SK-N-SH (cell line): ENCODE results near the gene TGFB2. TPM values are rescaled to one million over a fixed set of nuclear protein-coding genes. Genes with fewer than 3 reads are reported as not detected.

ENCODE experiments used
- CTCF ChIA-PET: fragments of 300-600, 350-600 bp; formaldehyde crosslinking; extraction: SDS; loops from one replicate; lab custom pipeline; 2021; lab: Yijun Ruan, JAX
- POLR2A ChIA-PET: fragments of 350-600 bp; sonication (Branson Sonifier 250); formaldehyde crosslinking; extraction: SDS; loops from one replicate; lab custom pipeline; 2020; ENCODE audit warnings: antibody characterized with exemption, inconsistent platforms; lab: Yijun Ruan, JAX
- DNase-seq: peaks from one replicate; pipeline ENCODE4 v3.0.0; 2012
- H2AFZ ChIP-seq: fragments of 200-600 bp; sonication (generic); 2 replicates; pipeline ENCODE4 v1.8.1; 2016; ENCODE audit warnings: antibody characterized with exemption, mild to moderate bottlenecking, low read depth
- H3F3A ChIP-seq: fragments of 200-600 bp; sonication (generic); replicated peaks from 2 replicates; pipeline ENCODE3; 2016; ENCODE audit warnings: antibody characterized with exemption, mild to moderate bottlenecking; ENCODE audit not compliant: insufficient read depth
- H3K27ac ChIP-seq, 2 experiments: fragments of 200-500 bp in 1 of 2; fragments of 200-600 bp in 1 of 2; sonication (Bioruptor generic) in 1 of 2; sonication (generic), shearing (Covaris generic) in 1 of 2; 2 replicates each; pipeline versions ENCODE4 v1.5.1 to v1.6.1; 2014 to 2016; ENCODE audit warnings: low read depth in 2 of 2, inconsistent platforms in 1 of 2, low read length in 1 of 2, mild to moderate bottlenecking in 1 of 2, mixed read lengths in 1 of 2
- H3K27me3 ChIP-seq: fragments of 200-600 bp; sonication (generic), shearing (Covaris generic); 2 replicates; pipeline ENCODE4 v1.6.1; 2016; ENCODE audit warnings: mixed run types; ENCODE audit not compliant: insufficient read depth
- H3K36me3 ChIP-seq, 2 experiments: fragments of 200-500 bp in 1 of 2; fragments of 200-600 bp in 1 of 2; sonication (Bioruptor generic) in 1 of 2; sonication (generic) in 1 of 2; replicated peaks in 1 of 2; 2 replicates each; pipeline versions ENCODE3 to v1.5.1; 2014 to 2016; ENCODE audit warnings: low read length in 1 of 2, mild to moderate bottlenecking in 1 of 2; ENCODE audit not compliant: insufficient read depth in 2 of 2, control insufficient read depth in 1 of 2
- H3K4me1 ChIP-seq, 2 experiments: fragments of 200-500 bp in 1 of 2; fragments of 200-600 bp in 1 of 2; sonication (Bioruptor generic) in 1 of 2; sonication (generic), shearing (Covaris generic) in 1 of 2; 2 replicates each; pipeline versions ENCODE4 v1.5.1 to v1.6.1; 2014 to 2016; ENCODE audit warnings: low read depth in 1 of 2, low read length in 1 of 2, mixed run types in 1 of 2; ENCODE audit not compliant: insufficient read depth in 2 of 2, control insufficient read depth in 1 of 2
- H3K4me2 ChIP-seq: fragments of 200-600 bp; sonication (generic), shearing (Covaris generic); 2 replicates; pipeline ENCODE4 v1.6.1; 2017; ENCODE audit warnings: mixed run types
- H3K4me3 ChIP-seq, 2 experiments: fragments of 200-500 bp in 1 of 2; fragments of 200-600 bp in 1 of 2; sonication (Bioruptor generic) in 1 of 2; sonication (generic), shearing (Covaris generic) in 1 of 2; 2 replicates each; pipeline versions ENCODE4 v1.5.1 to v1.8.1; 2014 to 2016; ENCODE audit warnings: low read depth in 2 of 2, inconsistent platforms in 1 of 2, low read length in 1 of 2, mild to moderate bottlenecking in 1 of 2, mixed read lengths in 1 of 2, moderate library complexity in 1 of 2
- H3K79me2 ChIP-seq: fragments of 200-600 bp; sonication (generic); 2 replicates; pipeline ENCODE4 v1.8.1; 2017; ENCODE audit warnings: mild to moderate bottlenecking; ENCODE audit not compliant: insufficient read depth
- H3K9ac ChIP-seq: fragments of 200-600 bp; sonication (generic); 2 replicates; pipeline ENCODE4 v1.6.1; 2017; ENCODE audit warnings: mixed run types
- H3K9me2 ChIP-seq: fragments of 200-600 bp; sonication (generic); 2 replicates; pipeline ENCODE4 v1.6.1; 2017; ENCODE audit warnings: mixed run types
- H3K9me3 ChIP-seq: fragments of 200-600 bp; sonication (generic); 2 replicates; pipeline ENCODE4 v1.6.1; 2017; ENCODE audit warnings: mixed run types, mild to moderate bottlenecking, moderate library complexity
- H4K20me1 ChIP-seq: fragments of 200-600 bp; sonication (generic); 2 replicates; pipeline ENCODE4 v1.6.1; 2017; ENCODE audit warnings: mild to moderate bottlenecking, mixed run types; ENCODE audit not compliant: insufficient read depth
- CHD2 ChIP-seq: fragments of 150-350 bp; IDR thresholded peaks from 2 replicates; pipeline ENCODE4 v1.6.1; 2018; ENCODE audit warnings: low read length; ENCODE audit not compliant: partially characterized antibody
- CTCF ChIP-seq: fragments of 200-600 bp; sonication (generic); IDR thresholded peaks from 2 replicates; pipeline ENCODE4 v1.6.1; 2017; ENCODE audit warnings: antibody characterized with exemption, mild to moderate bottlenecking, moderate library complexity
- EP300 ChIP-seq, 2 experiments: IDR thresholded peaks; 2 replicates each; pipeline versions ENCODE4 v1.4.0 to v1.6.1; 2012; ENCODE audit warnings: borderline replicate concordance in 1 of 2, low read depth in 1 of 2, low read length in 1 of 2
- FOXJ3 ChIP-seq: sonication (generic); formaldehyde crosslinking; IDR thresholded peaks from 2 replicates; pipeline ENCODE4 v1.5.1; 2020; ENCODE audit warnings: mild to moderate bottlenecking, missing genetic modification reagents
- FOXM1 ChIP-seq: IDR thresholded peaks from 2 replicates; pipeline ENCODE4 v1.4.0; 2012; ENCODE audit warnings: low read depth, mild to moderate bottlenecking
- GATA2 ChIP-seq: sonication (generic); formaldehyde crosslinking; IDR thresholded peaks from 2 replicates; pipeline ENCODE4 v1.5.0; 2020; ENCODE audit warnings: mild to moderate bottlenecking, missing genetic modification reagents
- IRF3 ChIP-seq: fragments of 150-350 bp; IDR thresholded peaks from 2 replicates; pipeline ENCODE4 v1.6.1; 2016; ENCODE audit warnings: mild to moderate bottlenecking, low read depth, low read length
- JUND ChIP-seq: IDR thresholded peaks from 2 replicates; pipeline ENCODE4 v1.4.0; 2012
- NRF1 ChIP-seq: IDR thresholded peaks from 2 replicates; pipeline ENCODE4 v1.6.1; 2012; ENCODE audit warnings: low read depth, mild to moderate bottlenecking, low read length
- PBX3 ChIP-seq: IDR thresholded peaks from 2 replicates; pipeline ENCODE4; 2012
- POLR2AphosphoS5 ChIP-seq: IDR thresholded peaks from 2 replicates; pipeline ENCODE4 v1.6.1; 2012; ENCODE audit warnings: low read depth, low read length
- RAD21 ChIP-seq: IDR thresholded peaks from 2 replicates; pipeline ENCODE4 v1.6.1; 2012; ENCODE audit warnings: mild to moderate bottlenecking, low read length
- RCOR1 ChIP-seq: fragments of 150-350 bp; IDR thresholded peaks from 2 replicates; pipeline ENCODE4 v1.6.1; 2017; ENCODE audit warnings: antibody characterized with exemption, low read length
- SIN3A ChIP-seq: IDR thresholded peaks from 2 replicates; pipeline ENCODE4 v1.6.1; 2012; ENCODE audit warnings: low read depth, mild to moderate bottlenecking, low read length, moderate library complexity, borderline replicate concordance
- USF1 ChIP-seq: IDR thresholded peaks from 2 replicates; pipeline ENCODE4 v1.4.0; 2012; ENCODE audit warnings: low read depth, borderline replicate concordance
- YY1 ChIP-seq: IDR thresholded peaks from 2 replicates; pipeline ENCODE4 v1.4.0; 2012; ENCODE audit warnings: low read depth, mild to moderate bottlenecking
- ZBTB33 ChIP-seq: IDR thresholded peaks from 2 replicates; pipeline ENCODE4 v1.4.0; 2012; ENCODE audit warnings: low read depth, borderline replicate concordance
- WGBS: methylation state at CpG from one replicate; pipeline ENCODE4 v1.1.6; 2017; ENCODE audit warnings: low lambda C conversion rate; 5-methylcytosine and 5-hydroxymethylcytosine counted together
- polyA plus RNA-seq, 3 experiments: library from polyadenylated mRNA; depleted of rRNA; stranded (reverse); fragments of >200 nt; gene quantifications; 2 replicates each; pipeline ENCODE4 v1.2.3, GENCODE V29; 2012

TGFB2 gene
- polyA plus RNA-seq, 1 of the 3 experiments (the other 2 are of a cell fraction): 2.4 TPM

- POLR2A ChIA-PET: no interaction called here
- Histone ChIP-seq H3K36me3 (peaks cover 7 to 29% of the 10 kb centered on the region in 2 experiments), H3K27me3 (no peaks in the 10 kb centered on the region), H3K4me1 (no peaks in the 10 kb centered on the region; a peak in 1 of 4 replicates), H3K4me3 (no peak overlapping the region), H3K27ac (no peak overlapping the region), H3F3A (no peaks in the 10 kb centered on the region), H3K9ac (no peak overlapping the region), H3K9me2 (no peaks in the 10 kb centered on the region), H3K79me2 (no peaks in the 10 kb centered on the region), H2AFZ (no peak overlapping the region), H3K4me2 (no peak overlapping the region), H4K20me1 (no peaks in the 10 kb centered on the region), H3K9me3 (no peaks in the 10 kb centered on the region)
- TF ChIP-seq CTCF (no peak), PBX3 (no peak), NRF1 (no peak), FOXJ3 (no peak), EP300 (IDR thresholded peaks at IDR 0.05; ENCODE audit: borderline replicate concordance in 1 of 2, low read depth in 1 of 2, low read length in 1 of 2) (no peak), IRF3 (no peak), GATA2 (CRISPR knock-in tag) (no peak), POLR2AphosphoS5 (no peak), YY1 (no peak), JUND (no peak), SIN3A (no peak), CHD2 (no peak), ZBTB33 (no peak), RCOR1 (no peak), RAD21 (no peak), USF1 (no peak), FOXM1 (no peak)
- DNase-seq: peak; percentile 6
- WGBS: 95% methylated on average over 20 of the region's 20 CpGs
- CTCF ChIA-PET: no interaction called here
Observed at GRCh38 chr1:218324226-218324580, 20.9 kb upstream of the TGFB2 start.
